ENCODE data around the gene SURF1. TPM values are rescaled to one million over a fixed set of nuclear protein-coding genes. Genes with fewer than 3 reads are reported as not detected.

SURF1 gene
- total and polyA plus RNA-seq, 9 of the 15 experiments (the other 6 are each of a cell fraction or from before 2014, with no cell fraction given), result 16.1 to 31.3 (median 20.9) TPM

DNA sequence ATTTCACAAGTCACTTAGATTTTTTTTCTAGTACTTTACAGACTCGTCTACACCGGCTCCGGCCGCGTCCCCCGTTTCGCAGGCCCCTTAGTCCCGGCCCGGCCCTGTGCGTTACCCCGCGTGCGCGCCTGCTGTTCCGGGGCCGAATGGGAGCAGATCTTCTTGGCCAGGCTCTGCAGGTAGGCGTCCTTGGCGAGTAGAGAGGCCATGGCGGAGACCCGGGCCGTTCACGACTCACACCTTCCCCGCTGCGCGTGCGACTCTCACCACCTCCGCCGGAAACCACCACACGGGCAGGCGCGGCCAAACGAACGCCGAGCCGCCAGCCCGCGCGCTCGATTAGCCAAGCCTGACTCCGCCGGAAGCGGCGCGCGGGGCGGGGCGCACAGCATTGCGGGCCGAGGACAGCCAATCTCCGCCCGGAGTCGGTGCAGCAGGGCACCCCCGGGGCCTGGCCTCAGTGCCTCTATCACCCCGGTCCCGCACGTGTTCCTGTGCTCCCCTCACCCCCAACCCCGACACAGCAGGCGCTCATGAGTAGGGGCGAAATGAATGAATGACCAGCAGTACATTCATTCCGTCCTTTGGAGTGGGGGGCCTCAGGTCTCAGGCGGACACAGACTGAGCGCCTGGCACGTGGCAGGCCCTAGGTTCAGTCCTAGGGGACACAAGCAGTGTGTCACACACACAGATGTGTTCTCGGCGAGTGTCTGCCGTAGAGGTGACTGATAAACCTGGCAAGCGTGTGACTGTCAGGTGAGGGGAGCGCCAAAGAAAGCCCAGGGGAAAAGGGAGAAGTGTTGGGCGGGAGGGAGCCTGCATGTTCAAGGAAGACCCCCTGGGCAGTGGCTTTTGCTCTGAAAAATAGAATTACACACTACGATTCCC is 20.1 kb downstream of the SURF1 start, which contains the start of gene SURF6 (continued):
- peak; percentile 100 for TF ChIP-seq NCOA4 (IDR thresholded peaks at IDR 0.05; ENCODE audit: partially characterized antibody)
- TF ChIP-seq ZNF778 (CRISPR knock-in tag; IDR thresholded peaks at IDR 0.05), result no peak
- TF ChIP-seq ZNF134 (CRISPR knock-in tag; conservative IDR thresholded peaks at IDR 0.05), result no peak
- peak; percentile 76 for TF ChIP-seq NR2F6 (CRISPR knock-in tag; IDR thresholded peaks at IDR 0.05)
- TF ChIP-seq MAZ (CRISPR knock-in tag; conservative IDR thresholded peaks at IDR 0.05 in 1 of 2, IDR thresholded peaks at IDR 0.05 in 1 of 2), result peak; percentile 98 to 99
- peak; percentile 86 for TF ChIP-seq RBM22 (IDR thresholded peaks at IDR 0.05; ENCODE audit: low read depth, low read length, poor library complexity, severe bottlenecking)
- TF ChIP-seq ZBTB8A (IDR thresholded peaks at IDR 0.05; ENCODE audit: partially characterized antibody), result no peak
- TF ChIP-seq ZFP30 (CRISPR knock-in tag; IDR thresholded peaks at IDR 0.05; ENCODE audit: borderline replicate concordance), result no peak
- TF ChIP-seq BACH1 (tag; IDR thresholded peaks at IDR 0.05), result no peak
- no peak for TF ChIP-seq ZNF121 (CRISPR knock-in tag; conservative IDR thresholded peaks at IDR 0.05)
- TF ChIP-seq TRIM24 (IDR thresholded peaks at IDR 0.05), result no peak
- TF ChIP-seq RBM17 (IDR thresholded peaks at IDR 0.05; ENCODE audit: borderline replicate concordance, low read depth, low read length), result no peak
- TF ChIP-seq XRCC4 (IDR thresholded peaks at IDR 0.05; ENCODE audit: extremely low read depth, insufficient read depth, insufficient read length), result no peak
- TF ChIP-seq DDX20 (tag; IDR thresholded peaks at IDR 0.05; ENCODE audit: low read depth), result no peak
- TF ChIP-seq KLF16 (IDR thresholded peaks at IDR 0.05), result no peak
- no peak for TF ChIP-seq ZNF146 (CRISPR knock-in tag; IDR thresholded peaks at IDR 0.05; ENCODE audit: unreplicated experiment)
- no peak for TF ChIP-seq SMARCA4 (IDR thresholded peaks at IDR 0.05)
- no peak for TF ChIP-seq NR2C1 (IDR thresholded peaks at IDR 0.05)
- peak; percentile 41; the same call in 1 of the 2 replicates for TF ChIP-seq NR2C1 (tag; IDR thresholded peaks at IDR 0.05)
- peak; percentile 80 to 92 for TF ChIP-seq FOXK2 (conservative IDR thresholded peaks at IDR 0.05 in 1 of 2, IDR thresholded peaks at IDR 0.05 in 1 of 2; ENCODE audit: low read depth in 2 of 2)
- no peak for TF ChIP-seq TFAM (CRISPR knock-in tag; conservative IDR thresholded peaks at IDR 0.05)
- no peak for TF ChIP-seq MAFG (tag; conservative IDR thresholded peaks at IDR 0.05)
- no peak for TF ChIP-seq MCM2 (IDR thresholded peaks at IDR 0.05; ENCODE audit: low read depth)
- TF ChIP-seq GATAD2B (IDR thresholded peaks at IDR 0.05; ENCODE audit: borderline replicate concordance), result no peak
- no peak for TF ChIP-seq ZNF57 (CRISPR knock-in tag; IDR thresholded peaks at IDR 0.05)
- TF ChIP-seq TAF9B (IDR thresholded peaks at IDR 0.05; ENCODE audit: partially characterized antibody), result peak; percentile 69
- no peak for TF ChIP-seq ZNF76 (CRISPR knock-in tag; IDR thresholded peaks at IDR 0.05; ENCODE audit: borderline replicate concordance)
- TF ChIP-seq TARDBP (IDR thresholded peaks at IDR 0.05), result no peak
- peak; percentile 96 for TF ChIP-seq CXXC5 (CRISPR knock-in tag; IDR thresholded peaks at IDR 0.05)
- TF ChIP-seq BMI1 (IDR thresholded peaks at IDR 0.05; ENCODE audit: low read length), result no peak
- TF ChIP-seq, protein P1, sequence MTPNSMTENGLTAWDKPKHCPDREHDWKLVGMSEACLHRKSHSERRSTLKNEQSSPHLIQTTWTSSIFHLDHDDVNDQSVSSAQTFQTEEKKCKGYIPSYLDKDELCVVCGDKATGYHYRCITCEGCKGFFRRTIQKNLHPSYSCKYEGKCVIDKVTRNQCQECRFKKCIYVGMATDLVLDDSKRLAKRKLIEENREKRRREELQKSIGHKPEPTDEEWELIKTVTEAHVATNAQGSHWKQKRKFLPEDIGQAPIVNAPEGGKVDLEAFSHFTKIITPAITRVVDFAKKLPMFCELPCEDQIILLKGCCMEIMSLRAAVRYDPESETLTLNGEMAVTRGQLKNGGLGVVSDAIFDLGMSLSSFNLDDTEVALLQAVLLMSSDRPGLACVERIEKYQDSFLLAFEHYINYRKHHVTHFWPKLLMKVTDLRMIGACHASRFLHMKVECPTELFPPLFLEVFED (CRISPR knock-in tag; conservative IDR thresholded peaks at IDR 0.05), result no peak
- TF ChIP-seq SMARCC2 (IDR thresholded peaks at IDR 0.05; ENCODE audit: low read depth), result no peak
